ENCODE results near the gene ABCB8. TPM values are rescaled to one million over a fixed set of nuclear protein-coding genes. Genes with fewer than 3 reads are reported as not detected.

ABCB8 gene
- total RNA-seq, 2 experiments from 2014 or later: 51.2 to 53.3 TPM

DNA sequence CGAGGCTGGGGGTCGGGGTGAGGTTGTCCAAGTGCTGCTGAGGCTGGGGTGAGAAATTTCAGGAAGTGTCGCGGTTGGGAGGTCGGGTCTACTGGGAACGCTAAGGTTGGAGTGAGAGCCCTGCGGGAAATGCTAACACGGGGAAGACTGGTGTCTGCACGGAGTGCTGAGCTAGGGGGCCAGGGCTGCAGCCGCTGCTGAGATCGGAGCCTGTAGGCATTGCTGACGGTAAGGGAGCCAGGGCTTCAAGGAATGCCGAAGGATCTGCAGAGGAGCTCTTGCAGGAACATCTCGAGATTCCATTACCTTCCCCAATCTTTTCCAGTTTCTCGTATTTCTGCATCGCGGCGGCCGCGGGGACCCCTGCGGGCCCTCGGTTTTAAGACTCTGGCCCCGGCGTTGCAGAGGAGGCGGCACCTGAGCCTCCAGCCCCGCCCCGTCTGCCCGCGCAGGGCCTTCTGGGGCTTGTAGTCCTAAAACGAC lies 29.3 kb downstream of the ABCB8 start, which contains the start of gene CDK5:
TSS of gene CDK5 (minus strand) at position 392 of the 483 bp plus-strand sequence. CDS start at position 343, 49 bp downstream.
- POLR2A ChIA-PET: interaction anchor here (1.0 to 1.3 kb wide), 2 partner anchors 9 to 13 kb away, joined by 3 read pairs; partner anchors contain the start of gene ASIC3
- Mint-ChIP-seq H3K36me3 (ENCODE audit: low read depth) (peaks cover 11% of the 10 kb centered on the region), H3K9me3 (no peaks in the 10 kb centered on the region), H3K4me3 (peak within 1 kb of the TSS; percentile 84), H3K27ac (peak within 1 kb of the TSS; percentile 94), H3K4me1 (peaks cover 59% of the 10 kb centered on the region), H3K27me3 (peaks cover 1% of the 10 kb centered on the region)
- CTCF ChIA-PET: no interaction called here
- no peak for DNase-seq

DNA sequence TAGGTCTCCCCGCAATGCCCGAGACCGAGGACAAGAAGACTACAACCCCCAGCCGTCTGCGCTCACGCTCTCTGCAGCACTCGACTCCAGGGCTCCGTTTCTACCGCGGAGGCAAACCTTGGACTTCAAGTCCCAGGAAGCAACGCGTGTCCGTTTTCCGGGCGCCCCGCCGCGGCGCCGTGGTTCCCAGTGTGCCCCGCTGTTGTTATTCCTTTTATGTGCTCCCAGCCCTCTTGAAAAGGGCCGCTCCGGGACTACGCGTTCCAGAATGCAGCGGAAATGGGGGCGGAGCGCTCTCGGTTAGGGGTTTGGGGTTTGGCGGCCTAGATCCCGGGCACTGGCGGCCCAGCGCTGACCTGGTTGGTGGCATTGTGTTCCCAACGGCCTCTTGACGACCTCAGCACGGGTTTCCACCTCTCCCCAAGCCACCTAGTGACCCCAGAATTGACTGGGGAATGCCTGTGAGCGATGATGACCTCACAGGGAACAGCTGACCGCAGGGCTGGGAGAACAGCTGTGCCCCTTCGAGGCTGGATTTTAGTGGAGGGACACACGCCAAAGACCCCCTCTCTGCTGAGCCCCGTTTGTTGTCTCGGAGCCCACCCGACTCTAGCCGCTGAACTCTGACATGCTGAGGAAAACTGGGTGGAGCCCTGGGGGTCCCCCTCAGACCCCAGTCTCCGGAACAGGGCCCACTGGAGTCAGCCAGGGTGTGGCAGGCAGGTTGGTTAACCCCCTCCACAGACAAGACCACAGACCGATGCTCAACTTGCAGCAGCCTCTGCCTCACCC lies 29.9 kb downstream of the ABCB8 start:
- H3K4me1 Mint-ChIP-seq: peaks cover 52% of the 10 kb centered on the region
- peak overlapping the region; percentile 84 for H3K4me3 Mint-ChIP-seq
- H3K27ac Mint-ChIP-seq: peak overlapping the region; percentile 94
- no peaks in the 10 kb centered on the region for H3K27me3 Mint-ChIP-seq
- peak; percentile 98 for DNase-seq
- H3K9me3 Mint-ChIP-seq: no peaks in the 10 kb centered on the region
- peaks cover 8% of the 10 kb centered on the region for H3K36me3 Mint-ChIP-seq (ENCODE audit: low read depth)
- ChIA-PET CTCF (interaction anchor here (0.7 to 1.5 kb wide), 9 partner anchors 15 to 160 kb away, joined by 3 to 10 read pairs (median 4); partner anchors contain the start of genes ABCB8 and FASTK), POLR2A (interaction anchor here (0.6 to 3.0 kb wide), 10 partner anchors 10 to 651 kb away, joined by 3 to 13 read pairs (median 4); partner anchors contain the start of genes ABCB8, ASIC3, FASTK and NUB1)

DNA sequence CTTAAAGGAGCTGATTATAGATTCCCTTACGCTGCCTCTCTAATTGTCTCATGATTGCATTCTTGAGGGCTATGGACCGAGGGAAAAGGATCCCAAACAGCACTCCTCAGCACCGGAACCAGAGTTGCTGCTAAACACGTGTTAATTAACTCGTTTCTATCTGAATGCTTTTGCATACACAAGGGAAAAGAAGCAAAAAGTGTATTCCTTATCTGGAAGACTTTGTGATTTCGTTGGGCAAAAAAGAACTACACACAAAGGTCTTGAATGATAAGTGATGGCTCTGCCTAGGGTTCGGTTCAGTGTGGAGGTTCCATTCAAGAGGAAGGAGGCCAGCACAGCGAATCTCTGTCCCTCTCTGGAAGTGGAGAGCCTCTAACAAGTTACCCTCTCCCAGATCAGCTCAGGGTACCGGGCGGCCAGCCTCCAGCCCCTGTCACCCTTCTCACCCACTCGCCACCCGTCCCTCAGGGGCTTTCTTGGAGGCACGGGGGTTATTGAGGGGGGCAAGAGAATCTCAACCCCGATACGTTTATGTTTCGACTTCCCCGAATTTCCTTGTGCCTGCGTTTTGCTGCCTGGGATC lies 30.6 kb downstream of the ABCB8 start:
- peak overlapping the region; percentile 94 for H3K27ac Mint-ChIP-seq
- POLR2A ChIA-PET: interaction anchor here (0.6 to 3.0 kb wide), 9 partner anchors 17 to 652 kb away, joined by 3 to 13 read pairs (median 4); partner anchors contain the start of genes ABCB8, FASTK and NUB1
- peak; percentile 38 for DNase-seq
- H3K4me3 Mint-ChIP-seq: peak overlapping the region; percentile 84
- peaks cover 14% of the 10 kb centered on the region for H3K36me3 Mint-ChIP-seq (ENCODE audit: low read depth)
- peaks cover 48% of the 10 kb centered on the region for H3K4me1 Mint-ChIP-seq
- CTCF ChIA-PET: interaction anchor here (0.7 to 1.5 kb wide), 9 partner anchors 14 to 161 kb away, joined by 3 to 10 read pairs (median 4); partner anchors contain the start of genes ABCB8 and FASTK
- no peaks in the 10 kb centered on the region for H3K27me3 Mint-ChIP-seq
- no peaks in the 10 kb centered on the region for H3K9me3 Mint-ChIP-seq

DNA sequence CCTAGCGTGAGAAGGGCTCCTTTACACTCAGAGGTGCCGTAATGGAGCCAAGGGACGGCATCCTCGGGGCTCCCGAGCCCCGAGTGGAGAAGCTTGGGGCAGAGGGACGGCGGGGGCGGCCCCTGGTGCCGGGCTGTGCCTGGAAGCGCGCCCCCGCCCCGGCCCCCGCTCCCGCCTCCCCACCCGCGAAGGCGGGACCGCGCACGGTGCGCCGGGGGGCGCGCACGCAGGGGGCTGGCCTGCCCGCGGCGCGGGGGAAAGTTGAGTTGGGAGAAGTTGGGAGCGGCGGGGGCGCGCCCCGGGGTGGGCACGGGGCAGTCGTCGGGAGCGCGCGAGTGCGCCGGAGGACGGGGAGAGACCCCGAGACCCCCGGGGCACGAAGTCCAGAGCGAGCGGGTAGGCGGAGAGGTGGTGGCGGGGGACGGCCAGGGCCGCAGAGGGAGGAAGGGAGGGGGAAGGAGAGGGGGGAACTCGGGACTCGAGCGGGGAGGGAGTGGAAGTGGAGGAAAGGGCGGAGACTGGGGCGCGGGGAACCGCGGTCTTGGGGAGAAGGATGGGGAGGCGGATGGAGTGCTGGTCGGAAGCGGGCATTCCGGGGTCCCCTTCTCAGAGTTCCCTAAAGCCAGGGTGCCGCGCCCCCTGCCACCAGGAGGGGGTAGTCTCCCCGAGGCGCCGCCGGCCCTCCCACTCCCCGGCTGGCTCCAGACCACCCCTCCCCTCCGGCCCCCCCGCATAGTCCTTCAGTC lies 31.3 kb downstream of the ABCB8 start, which contains the start of gene SLC4A2:
TSS of gene SLC4A2 (plus strand) at position 223 of the 746 bp plus-strand sequence. CDS start 2,399 bp downstream, outside the sequence.
- H3K27ac Mint-ChIP-seq: peak within 1 kb of the TSS; percentile 94
- CTCF ChIA-PET: interaction anchor here (0.8 to 1.5 kb wide), 7 partner anchors 14 to 51 kb away, joined by 3 to 10 read pairs (median 5); partner anchors contain the start of genes ABCB8 and FASTK
- peaks cover 44% of the 10 kb centered on the region for H3K4me1 Mint-ChIP-seq
- H3K27me3 Mint-ChIP-seq: no peaks in the 10 kb centered on the region
- DNase-seq: peak; percentile 76
- POLR2A ChIA-PET: interaction anchor here (1.2 to 3.0 kb wide), 7 partner anchors 21 to 653 kb away, joined by 3 to 13 read pairs (median 5); partner anchors contain the start of genes ABCB8 and FASTK
- H3K36me3 Mint-ChIP-seq (ENCODE audit: low read depth): peaks cover 16% of the 10 kb centered on the region
- no peaks in the 10 kb centered on the region for H3K9me3 Mint-ChIP-seq
- peak within 1 kb of the TSS; percentile 84 for H3K4me3 Mint-ChIP-seq

DNA sequence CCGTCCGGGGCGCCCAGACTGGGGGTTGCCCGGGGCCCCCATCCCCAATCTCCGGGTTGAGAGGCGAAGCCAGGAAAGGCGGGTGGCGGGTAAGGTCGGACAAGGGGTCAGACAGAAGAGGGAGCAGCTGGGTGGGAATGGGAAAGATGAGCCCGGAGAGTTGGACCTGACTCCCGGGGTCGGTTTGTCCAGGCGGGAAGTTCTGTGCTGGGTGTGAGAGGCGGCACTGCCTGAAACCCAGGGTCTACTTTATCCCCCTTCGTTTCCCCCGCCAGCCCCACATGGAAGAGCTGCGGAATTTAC lies 31.8 kb downstream of the ABCB8 start:
- Mint-ChIP-seq H3K36me3 (ENCODE audit: low read depth) (peaks cover 19% of the 10 kb centered on the region), H3K4me1 (peaks cover 40% of the 10 kb centered on the region), H3K27ac (peak overlapping the region; percentile 52), H3K9me3 (no peaks in the 10 kb centered on the region), H3K4me3 (peak overlapping the region; percentile 84), H3K27me3 (no peaks in the 10 kb centered on the region)
- POLR2A ChIA-PET: interaction anchor here (0.9 to 3.0 kb wide), 5 partner anchors 20 to 50 kb away, joined by 4 to 13 read pairs (median 5); partner anchors contain the start of genes ABCB8 and FASTK
- no peak for DNase-seq
- CTCF ChIA-PET: interaction anchor here (0.7 to 1.3 kb wide), 2 partner anchors 32 to 51 kb away, joined by 3 to 5 read pairs; partner anchors contain the start of gene ABCB8

DNA sequence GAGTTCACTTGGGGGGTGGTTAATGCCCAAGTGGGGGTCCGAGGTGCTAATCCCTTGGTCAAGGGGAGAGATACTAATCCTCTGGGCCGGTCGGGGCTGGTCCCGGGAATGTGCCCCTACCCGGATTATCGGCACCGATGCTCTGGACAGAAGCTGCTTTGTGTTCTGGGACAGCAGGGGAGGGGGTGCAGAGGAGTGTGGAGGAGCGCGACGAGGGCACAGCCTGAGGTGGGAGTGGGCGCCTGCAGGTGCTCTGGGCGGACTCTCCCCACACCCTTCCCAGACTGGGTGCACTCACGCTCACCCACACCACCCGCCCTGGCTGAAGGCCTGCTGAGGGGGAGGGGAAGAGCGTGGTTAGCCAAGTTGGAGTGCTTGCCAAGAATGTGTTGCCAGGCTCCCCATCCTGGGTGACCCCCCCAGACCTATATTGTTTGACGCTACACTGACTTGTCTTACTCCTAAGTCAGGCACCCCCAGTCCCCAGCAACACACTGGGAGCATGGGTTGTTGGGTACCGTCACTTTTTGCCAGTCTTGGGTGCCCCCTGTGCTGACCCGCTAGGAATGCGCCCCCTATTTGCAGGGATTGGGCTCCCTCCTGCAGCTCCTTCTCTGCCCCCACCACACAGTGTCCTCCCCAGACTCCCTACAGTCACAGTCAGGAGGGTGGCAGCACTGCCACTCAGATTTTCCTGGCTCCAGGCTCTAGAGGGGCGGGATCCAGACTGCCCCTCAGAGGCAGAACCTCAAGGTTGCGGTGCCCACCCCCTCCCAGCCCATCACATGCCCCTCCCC lies 32.4 kb downstream of the ABCB8 start:
- Mint-ChIP-seq H3K9me3 (no peaks in the 10 kb centered on the region), H3K27me3 (no peaks in the 10 kb centered on the region), H3K4me3 (peak overlapping the region; percentile 84), H3K27ac (peak overlapping the region; percentile 52), H3K36me3 (ENCODE audit: low read depth) (peaks cover 24% of the 10 kb centered on the region), H3K4me1 (peaks cover 40% of the 10 kb centered on the region)
- DNase-seq: peak; percentile 24
- CTCF ChIA-PET: interaction anchor here (0.7 to 1.3 kb wide), 3 partner anchors 20 to 51 kb away, joined by 3 to 5 read pairs (median 3); partner anchors contain the start of genes ABCB8 and FASTK
- POLR2A ChIA-PET: interaction anchor here (0.9 to 3.0 kb wide), 5 partner anchors 20 to 50 kb away, joined by 4 to 13 read pairs (median 5); partner anchors contain the start of genes ABCB8 and FASTK

DNA sequence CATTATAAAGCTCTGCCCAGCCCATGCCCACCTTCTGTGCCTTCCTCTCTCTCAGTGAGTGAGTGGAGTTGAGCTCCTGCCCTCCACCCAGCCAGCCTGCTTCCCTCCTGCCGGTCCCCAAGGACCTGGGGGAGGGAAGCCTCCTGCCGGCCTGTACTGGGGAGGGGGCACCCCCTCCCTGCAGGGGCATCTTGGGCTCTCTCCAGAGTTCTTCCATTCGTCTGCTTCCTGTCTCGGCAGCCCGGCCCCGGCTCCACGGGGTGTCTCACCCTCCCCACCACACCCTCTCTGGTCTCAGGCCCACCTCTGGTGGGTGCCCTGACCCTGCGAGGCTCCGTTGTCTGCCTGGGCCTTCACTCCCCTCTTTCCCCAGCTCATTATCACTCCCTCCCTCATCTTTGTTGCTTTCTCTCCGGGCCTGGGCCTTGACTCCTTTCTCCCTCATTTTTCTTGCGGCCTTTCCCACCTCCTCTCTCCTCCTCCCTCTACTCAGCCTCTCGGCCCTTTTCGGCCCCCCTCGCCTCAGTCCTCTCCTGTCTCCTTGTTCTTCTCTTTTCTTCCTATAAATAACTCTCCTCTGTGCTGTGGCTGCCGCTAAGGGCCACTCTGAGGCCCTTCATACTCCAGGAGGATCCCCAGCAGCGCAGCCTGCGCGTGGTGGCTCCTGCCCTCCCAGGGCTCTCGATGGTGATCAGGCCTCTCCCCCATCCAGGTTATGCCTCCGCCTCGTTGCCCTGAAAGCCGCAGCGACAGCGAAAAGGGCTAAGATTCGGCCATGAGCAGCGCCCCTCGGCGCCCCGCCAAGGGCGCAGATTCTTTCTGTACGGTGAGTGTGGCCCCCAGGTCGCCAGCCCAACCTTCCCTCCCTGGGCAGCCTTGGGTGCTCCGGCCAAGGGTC lies 33.2 kb downstream of the ABCB8 start:
- DNase-seq: no peak
- Mint-ChIP-seq H3K9me3 (no peaks in the 10 kb centered on the region), H3K27ac (peak overlapping the region; percentile 34), H3K4me1 (peaks cover 37% of the 10 kb centered on the region), H3K36me3 (ENCODE audit: low read depth) (peaks cover 25% of the 10 kb centered on the region), H3K27me3 (no peaks in the 10 kb centered on the region), H3K4me3 (peak overlapping the region; percentile 84)
- ChIA-PET POLR2A (interaction anchor here (1.6 to 3.0 kb wide), 2 partner anchors 29 to 51 kb away, joined by 5 to 8 read pairs; no protein-coding TSS in a partner anchor), CTCF (interaction anchor here (0.7 to 1.3 kb wide), 2 partner anchors 19 to 33 kb away, joined by 3 to 5 read pairs; partner anchors contain the start of genes ABCB8 and FASTK)

DNA sequence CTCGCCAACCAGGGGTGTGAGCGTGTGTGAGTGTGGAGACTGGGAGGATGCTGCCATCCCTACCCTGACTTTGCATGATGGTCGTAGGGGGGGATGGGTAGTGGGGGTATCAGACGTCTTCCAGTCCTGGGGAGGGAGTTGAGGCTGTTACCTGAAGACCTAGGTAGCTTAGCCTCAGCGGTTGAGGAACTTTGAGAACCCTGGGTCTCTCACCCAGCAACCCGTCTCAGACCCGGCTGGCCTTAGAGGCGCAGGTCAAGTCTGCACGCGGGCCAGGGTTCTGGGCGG lies 33.8 kb downstream of the ABCB8 start:
- Mint-ChIP-seq H3K4me3 (peak overlapping the region; percentile 17), H3K27me3 (no peaks in the 10 kb centered on the region), H3K4me1 (peaks cover 31% of the 10 kb centered on the region), H3K36me3 (ENCODE audit: low read depth) (peaks cover 25% of the 10 kb centered on the region), H3K9me3 (no peaks in the 10 kb centered on the region), H3K27ac (no peak overlapping the region)
- ChIA-PET CTCF (no interaction called here), POLR2A (interaction anchor here (0.9 to 1.1 kb wide), 2 partner anchors 16 to 33 kb away, joined by 3 to 5 read pairs; no protein-coding TSS in a partner anchor)
- DNase-seq: no peak

DNA sequence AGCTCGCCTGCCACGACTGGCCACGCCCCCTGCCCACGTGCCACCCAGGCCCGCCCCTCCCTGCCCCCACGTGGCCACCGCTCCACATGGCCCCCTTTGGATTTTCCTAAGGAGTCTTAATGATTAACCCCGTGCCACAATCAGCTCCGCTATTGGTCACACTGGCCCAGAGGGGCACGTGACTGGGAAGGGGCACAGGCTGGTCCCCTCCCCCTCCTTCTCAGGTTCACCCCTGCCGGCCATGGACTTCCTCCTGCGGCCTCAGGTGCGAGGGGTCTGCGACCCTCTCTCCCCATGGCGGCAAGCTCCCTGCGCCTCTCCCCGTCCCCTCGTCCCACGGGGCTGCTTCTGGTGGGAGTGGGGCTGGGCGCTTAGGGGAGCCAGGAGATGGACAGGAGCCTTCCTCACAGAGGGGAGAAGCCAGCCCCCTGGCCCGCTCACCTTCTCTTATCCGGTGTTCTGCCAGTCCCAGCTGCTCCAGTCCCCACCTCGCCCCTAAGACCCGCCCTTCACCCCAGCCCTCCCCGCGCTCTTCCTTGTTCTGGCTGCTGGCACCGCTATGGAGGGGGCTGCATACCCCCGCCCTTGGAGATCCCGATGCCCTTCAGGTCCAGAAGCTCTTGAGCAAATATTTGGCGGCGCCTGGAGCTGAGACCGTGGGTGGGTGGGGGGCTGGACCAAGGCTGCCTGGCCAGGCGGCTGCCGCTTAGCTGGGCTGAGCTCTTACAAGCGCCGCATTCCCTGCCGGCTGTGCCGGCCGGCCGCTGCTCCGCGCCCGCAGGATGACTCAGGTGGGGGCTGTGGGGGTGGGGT lies 34.4 kb downstream of the ABCB8 start:
- CTCF ChIA-PET: no interaction called here
- H3K9me3 Mint-ChIP-seq: no peaks in the 10 kb centered on the region

DNA sequence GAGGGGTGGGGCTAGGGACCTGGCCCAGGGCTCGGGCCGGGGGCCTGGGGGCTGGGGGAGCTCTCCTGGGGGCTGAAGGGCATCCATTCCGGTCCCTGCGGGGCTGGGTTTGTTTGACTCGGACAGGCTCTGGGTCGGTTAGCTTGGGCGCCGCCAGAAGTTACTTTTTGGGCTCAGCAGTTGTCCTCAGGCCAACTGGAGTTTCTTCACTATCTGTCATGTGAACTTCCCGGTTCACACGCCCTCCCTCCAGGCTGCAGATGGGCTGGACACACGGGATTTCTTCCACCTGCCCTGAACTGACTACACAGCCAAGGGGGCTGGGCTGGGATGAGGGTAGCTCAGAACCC lies 34.9 kb downstream of the ABCB8 start:
- H3K4me1 Mint-ChIP-seq: peaks cover 27% of the 10 kb centered on the region
- no peak overlapping the region for H3K27ac Mint-ChIP-seq
- CTCF ChIA-PET: no interaction called here
- H3K4me3 Mint-ChIP-seq: no peak overlapping the region
- no peaks in the 10 kb centered on the region for H3K9me3 Mint-ChIP-seq
- H3K36me3 Mint-ChIP-seq (ENCODE audit: low read depth): peaks cover 30% of the 10 kb centered on the region
- H3K27me3 Mint-ChIP-seq: no peaks in the 10 kb centered on the region
- POLR2A ChIA-PET: interaction anchor here (0.8 to 1.1 kb wide), 2 partner anchors 12 to 15 kb away, joined by 3 to 5 read pairs; no protein-coding TSS in a partner anchor
- no peak for DNase-seq

More for the DNA sequence above, 34.4 kb downstream of the ABCB8 start:
- Mint-ChIP-seq H3K27me3 (no peaks in the 10 kb centered on the region), H3K4me1 (peaks cover 27% of the 10 kb centered on the region), H3K27ac (no peak overlapping the region), H3K4me3 (no peak overlapping the region), H3K36me3 (ENCODE audit: low read depth) (peaks cover 26% of the 10 kb centered on the region)
- POLR2A ChIA-PET: interaction anchor here (0.8 to 1.1 kb wide), 3 partner anchors 12 to 32 kb away, joined by 3 to 5 read pairs (median 3); no protein-coding TSS in a partner anchor
- DNase-seq: no peak

Data from activated CD4-positive, alpha-beta memory T cell treated with anti-CD3 and anti-CD28 coated beads, Interleukin-2, amount 10 ng/mL, durations not matched to agents 7 days and 5 days (primary cell).